ENCODE data around the gene KCNQ2.
"Not testable (repeated sequence)": the region's sequence is repeated elsewhere in the genome, so short reads cannot be mapped to it uniquely, and the experiment has no call there.

The KCNQ2 gene

GRCh38 chr20:63471981-63472831 is at the start of gene KCNQ2:
TSS of gene KCNQ2 (minus strand) at chr20:63472655. CDS start at chr20:63472463, 192 bp downstream.
- DNase-seq, result no peak

- no peak for DNase-seq
These were observed 49.1 kb upstream of the KCNQ2 start for GRCh38 chr20:63521602-63522001.

GRCh38 chr20:63520934-63521601 is 48.6 kb upstream of the KCNQ2 start:
- peak; percentile 75 for DNase-seq

- DNase-seq, result peak; percentile 86
These were observed 48.1 kb upstream of the KCNQ2 start, which contains the start of gene PPDPF for GRCh38 chr20:63520504-63520933. TSS of gene PPDPF (plus strand) at chr20:63520765. CDS start at chr20:63521309, 544 bp downstream.

GRCh38 chr20:63519668-63520503 is 47.4 kb upstream of the KCNQ2 start:
- no peak for DNase-seq

- DNase-seq, result no peak
These were observed 46.7 kb upstream of the KCNQ2 start for GRCh38 chr20:63518946-63519667.

GRCh38 chr20:63518351-63518861 is 46.0 kb upstream of the KCNQ2 start:
- DNase-seq, result no peak

- no peak for DNase-seq
These were observed 45.2 kb upstream of the KCNQ2 start for GRCh38 chr20:63517376-63518309.

- not testable (repeated sequence) for DNase-seq
These were observed 42.1 kb upstream of the KCNQ2 start for GRCh38 chr20:63514520-63514919.

- no peak for DNase-seq
These were observed 40.8 kb upstream of the KCNQ2 start for GRCh38 chr20:63513207-63513606.

- DNase-seq, result no peak
These were observed 36.7 kb upstream of the KCNQ2 start for GRCh38 chr20:63509088-63509564.

- DNase-seq, result no peak
These were observed 35.8 kb upstream of the KCNQ2 start for GRCh38 chr20:63508072-63508768.

- DNase-seq, result no peak
These were observed 34.8 kb upstream of the KCNQ2 start for GRCh38 chr20:63507083-63507743.

- no peak for DNase-seq
These were observed 33.3 kb upstream of the KCNQ2 start for GRCh38 chr20:63505723-63506122.

GRCh38 chr20:63505281-63505680 is 32.8 kb upstream of the KCNQ2 start:
- DNase-seq, result no peak

- DNase-seq, result no peak
These were observed 32.2 kb upstream of the KCNQ2 start for GRCh38 chr20:63504642-63505041.

- no peak for DNase-seq
These were observed 31.1 kb upstream of the KCNQ2 start for GRCh38 chr20:63503524-63503923.

- DNase-seq, result no peak
These were observed 30.3 kb upstream of the KCNQ2 start for GRCh38 chr20:63502671-63503172.

Data from activated CD4-positive, CD25-positive, alpha-beta regulatory T cell treated with anti-CD3 and anti-CD28 coated beads, Interleukin-2, amount 50 U/mL, for 72 hours (primary cell).